RWPE2 (cell line): ENCODE measurements around the gene ABCB9.

ENCODE experiments used
- ATAC-seq: fragments of 200-7000 bp; cut with Tn5 transposase; 3 replicates; pipeline ENCODE4 v1.9.1; 2021; ENCODE audit warnings: low read depth
- DNase-seq: peaks from one replicate; pipeline ENCODE4 v3.0.0-alpha.2; 2020; ENCODE audit warnings: low spot score
- H3K27ac ChIP-seq: fragments of 450-650 bp; 2 replicates; pipeline ENCODE4 v1.5.1; 2017; ENCODE audit warnings: mild to moderate bottlenecking; ENCODE audit not compliant: poor library complexity, severe bottlenecking
- H3K27me3 ChIP-seq: fragments of 250-450 bp; sonication (Bioruptor Pico); 2 replicates; pipeline ENCODE4 v1.5.1; 2021; ENCODE audit warnings: mild to moderate bottlenecking, moderate library complexity; ENCODE audit not compliant: insufficient read depth, poor library complexity, severe bottlenecking
- H3K36me3 ChIP-seq: fragments of 250-450 bp; sonication (Bioruptor Pico); 2 replicates; pipeline ENCODE4 v1.5.1; 2020; ENCODE audit warnings: low read depth, mild to moderate bottlenecking, moderate library complexity
- H3K4me1 ChIP-seq: fragments of 250-450 bp; sonication (Bioruptor Pico); 2 replicates; pipeline ENCODE4 v1.5.1; 2021; ENCODE audit warnings: mild to moderate bottlenecking, moderate library complexity; ENCODE audit not compliant: insufficient read depth, poor library complexity, severe bottlenecking
- H3K4me3 ChIP-seq: fragments of 250-450 bp; sonication (Bioruptor Pico); 2 replicates; pipeline ENCODE4 v1.5.1; 2021; ENCODE audit warnings: mild to moderate bottlenecking, moderate library complexity; ENCODE audit not compliant: severe bottlenecking
- H3K9me3 ChIP-seq: fragments of 250-450 bp; sonication (Bioruptor Pico); 2 replicates; pipeline ENCODE4 v1.5.1; 2021; ENCODE audit warnings: mild to moderate bottlenecking, moderate library complexity; ENCODE audit not compliant: severe bottlenecking
- TF ChIP-seq, protein P1 (sequence below): fragments of 450-650 bp; IDR thresholded peaks from one replicate; pipeline ENCODE4 v1.5.1; 2017; ENCODE audit warnings: mild to moderate bottlenecking, moderate library complexity; ENCODE audit not compliant: poor library complexity, severe bottlenecking

Gene ABCB9

DNA sequence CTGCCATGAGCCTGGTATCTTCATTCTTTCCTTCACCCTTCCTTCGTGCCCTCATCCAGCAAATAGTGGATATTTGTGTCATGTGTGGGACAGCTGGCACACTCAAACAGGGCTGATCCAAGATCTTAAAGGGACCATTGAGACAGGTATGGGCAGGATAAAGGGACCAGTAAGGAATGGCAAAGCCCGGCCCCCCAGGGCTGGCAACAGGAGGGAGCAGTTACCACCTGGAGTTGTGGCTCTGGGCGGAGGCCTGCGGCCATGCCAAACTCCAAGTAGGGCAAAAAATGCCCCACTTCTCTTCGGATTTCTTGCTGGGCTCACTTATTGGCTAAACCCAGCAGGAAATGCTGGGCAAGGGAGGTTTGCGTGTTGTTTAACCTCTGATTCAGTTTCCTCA, 10.9 kb upstream of the ABCB9 start:
- Histone ChIP-seq H3K4me3 (no peak overlapping the region), H3K4me1 (peaks cover 6% of the 10 kb centered on the region), H3K27ac (no peak overlapping the region), H3K9me3 (no peaks in the 10 kb centered on the region), H3K36me3 (peaks cover 15% of the 10 kb centered on the region), H3K27me3 (no peaks in the 10 kb centered on the region)
- TF ChIP-seq, protein P1, sequence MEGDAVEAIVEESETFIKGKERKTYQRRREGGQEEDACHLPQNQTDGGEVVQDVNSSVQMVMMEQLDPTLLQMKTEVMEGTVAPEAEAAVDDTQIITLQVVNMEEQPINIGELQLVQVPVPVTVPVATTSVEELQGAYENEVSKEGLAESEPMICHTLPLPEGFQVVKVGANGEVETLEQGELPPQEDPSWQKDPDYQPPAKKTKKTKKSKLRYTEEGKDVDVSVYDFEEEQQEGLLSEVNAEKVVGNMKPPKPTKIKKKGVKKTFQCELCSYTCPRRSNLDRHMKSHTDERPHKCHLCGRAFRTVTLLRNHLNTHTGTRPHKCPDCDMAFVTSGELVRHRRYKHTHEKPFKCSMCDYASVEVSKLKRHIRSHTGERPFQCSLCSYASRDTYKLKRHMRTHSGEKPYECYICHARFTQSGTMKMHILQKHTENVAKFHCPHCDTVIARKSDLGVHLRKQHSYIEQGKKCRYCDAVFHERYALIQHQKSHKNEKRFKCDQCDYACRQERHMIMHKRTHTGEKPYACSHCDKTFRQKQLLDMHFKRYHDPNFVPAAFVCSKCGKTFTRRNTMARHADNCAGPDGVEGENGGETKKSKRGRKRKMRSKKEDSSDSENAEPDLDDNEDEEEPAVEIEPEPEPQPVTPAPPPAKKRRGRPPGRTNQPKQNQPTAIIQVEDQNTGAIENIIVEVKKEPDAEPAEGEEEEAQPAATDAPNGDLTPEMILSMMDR, result no peak
- ATAC-seq, result no peak
- no peak for DNase-seq

DNA sequence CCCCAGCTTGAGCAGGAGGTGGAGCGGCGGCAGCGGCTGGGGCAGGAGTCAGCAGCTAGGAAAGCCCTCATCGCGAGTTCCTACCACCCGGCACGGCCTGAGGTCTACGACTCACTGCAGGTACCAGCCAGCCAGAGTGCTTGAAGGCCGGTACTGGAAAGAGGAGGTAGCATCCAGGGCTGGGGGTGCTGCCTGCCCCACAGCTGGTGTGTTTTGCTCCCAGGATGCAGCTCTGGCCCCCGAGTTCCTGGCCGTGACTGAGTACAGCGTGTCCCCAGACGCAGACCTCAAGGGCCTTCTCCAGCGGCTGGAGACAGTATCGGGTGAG, 10.3 kb upstream of the ABCB9 start:
- Histone ChIP-seq H3K4me3 (no peak overlapping the region), H3K36me3 (peaks cover 10% of the 10 kb centered on the region), H3K9me3 (no peaks in the 10 kb centered on the region), H3K4me1 (peaks cover 1% of the 10 kb centered on the region), H3K27me3 (no peaks in the 10 kb centered on the region), H3K27ac (peak overlapping the region; percentile 77)
- DNase-seq, result peak; percentile 61
- no peak for ATAC-seq
- TF ChIP-seq, protein P1, result no peak

DNA sequence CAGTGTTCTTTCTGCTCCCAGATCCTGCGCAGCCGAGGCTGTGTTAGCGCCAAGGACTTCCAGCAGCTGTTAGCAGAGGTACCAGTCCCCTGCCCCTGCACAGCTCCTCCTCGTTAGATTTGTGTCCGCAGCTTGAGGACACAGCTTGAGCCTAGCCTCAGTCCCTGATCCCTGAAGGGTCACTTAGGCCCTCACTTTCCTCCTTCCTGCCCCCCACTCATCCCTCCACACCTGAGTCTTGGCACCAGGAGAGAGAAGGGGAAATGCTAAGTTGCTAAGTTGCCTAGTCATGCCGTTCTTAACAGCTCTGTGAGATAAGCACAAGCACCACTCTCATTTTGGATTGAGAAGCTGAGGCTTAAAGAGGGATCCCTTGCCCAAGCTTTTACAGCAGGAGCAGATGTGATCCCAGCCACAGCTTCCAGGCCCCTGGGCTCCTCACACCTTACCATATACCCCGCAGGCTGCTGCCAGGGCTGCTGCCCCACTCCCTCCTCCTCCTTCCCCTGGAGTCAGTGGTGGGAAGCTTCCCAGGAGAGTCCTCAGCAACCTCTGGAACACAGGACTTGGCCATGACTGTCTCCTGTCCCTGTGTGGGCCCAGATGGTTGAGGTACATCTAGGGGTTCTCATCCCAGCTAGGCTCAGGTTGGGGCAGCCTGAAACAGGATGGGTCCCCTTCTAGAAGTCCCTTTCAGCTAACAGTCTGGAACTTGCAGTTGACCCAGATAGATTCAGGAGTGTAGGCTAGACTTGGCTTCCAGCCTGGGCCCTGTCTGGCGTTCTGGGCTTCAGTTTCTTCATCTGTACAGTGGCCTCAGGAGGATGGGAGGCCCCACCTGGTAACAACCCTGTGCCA, 9.8 kb upstream of the ABCB9 start:
- DNase-seq, result no peak
- Histone ChIP-seq H3K27me3 (no peaks in the 10 kb centered on the region), H3K27ac (peak overlapping the region; percentile 77), H3K4me3 (peak overlapping the region; percentile 75), H3K36me3 (peaks cover 8% of the 10 kb centered on the region; the same call in 1 of the 2 replicates), H3K9me3 (no peaks in the 10 kb centered on the region), H3K4me1 (no peaks in the 10 kb centered on the region)
- no peak for ATAC-seq
- TF ChIP-seq, protein P1, result no peak

DNA sequence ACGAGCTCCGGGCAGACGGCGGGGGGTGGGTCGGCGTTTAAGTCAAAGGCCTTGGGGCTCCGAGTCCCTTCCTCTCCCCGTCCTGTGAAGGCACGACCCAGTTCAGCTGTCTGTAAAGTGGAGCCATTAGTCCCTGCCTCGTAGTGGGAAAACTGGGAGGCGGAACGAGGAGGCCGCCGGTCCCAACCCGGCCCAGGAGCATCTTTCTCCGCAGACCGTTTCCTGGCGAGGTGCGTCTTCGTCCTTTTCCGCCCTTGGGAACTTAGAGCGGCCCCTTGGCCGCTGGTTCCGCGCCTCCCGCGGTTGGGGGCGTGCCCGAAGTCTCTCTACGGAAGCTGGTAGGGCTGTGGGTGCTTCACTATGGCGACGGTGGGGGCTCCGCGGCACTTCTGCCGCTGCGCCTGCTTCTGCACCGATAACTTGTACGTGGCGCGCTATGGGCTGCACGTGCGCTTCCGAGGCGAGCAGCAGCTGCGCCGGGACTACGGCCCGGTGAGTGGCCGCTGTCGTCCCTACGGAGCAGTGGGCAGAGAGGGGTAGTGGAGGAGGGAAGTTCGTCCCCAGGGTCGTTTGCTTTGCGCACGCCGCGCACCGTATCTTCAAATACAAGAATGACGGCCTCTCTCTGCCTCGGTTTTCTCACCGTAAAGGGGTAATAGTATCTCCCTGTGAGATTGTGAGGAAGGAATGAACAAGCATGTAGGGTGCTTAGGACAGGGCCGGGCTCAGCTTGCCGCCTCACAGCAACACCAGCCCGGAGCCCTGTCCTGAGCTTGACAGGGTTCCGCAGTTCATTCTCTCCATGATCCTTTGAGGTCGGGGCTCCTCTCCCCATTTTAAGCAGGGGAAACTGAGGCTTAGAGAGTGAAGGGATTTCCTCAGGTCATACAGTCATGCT, 8.9 kb upstream of the ABCB9 start, which contains the start of gene OGFOD2:
TSS of gene OGFOD2 (plus strand) at position 353 of the 898 bp plus-strand sequence. CDS start at position 361, 8 bp downstream.
- peak; percentile 76 for ATAC-seq
- no peaks in the 10 kb centered on the region for H3K27me3 ChIP-seq
- no peaks in the 10 kb centered on the region for H3K9me3 ChIP-seq
- DNase-seq, result peak; percentile 89
- TF ChIP-seq, protein P1, result no peak
- H3K27ac ChIP-seq, result peak within 1 kb of the TSS; percentile 77
- H3K36me3 ChIP-seq, result peaks cover 8% of the 10 kb centered on the region; the same call in 1 of the 2 replicates
- no peaks in the 10 kb centered on the region for H3K4me1 ChIP-seq
- peak within 1 kb of the TSS; percentile 75 for H3K4me3 ChIP-seq
